T47D (cell line): ENCODE data around the gene CFLAR.

Experiments
- DNase-seq, 2 experiments: peaks; one replicate each; pipeline versions ENCODE4 v3.0.0 to v3.0.0-alpha.2; 2011 to 2012; ENCODE audit warnings: low read depth in 1 of 2, low spot score in 1 of 2
- JUND ChIP-seq: IDR thresholded peaks from 2 replicates; pipeline ENCODE4 v1.6.1; 2012; ENCODE audit warnings: low read depth
- in situ Hi-C: cut with HindIII; loops from 2 replicates; pipeline ENCODE4 v1.10.0; 2016; ENCODE audit warnings: low sequenced_read_pairs, low pct_unique_long_range_greater_than_20kb

CFLAR gene

DNA sequence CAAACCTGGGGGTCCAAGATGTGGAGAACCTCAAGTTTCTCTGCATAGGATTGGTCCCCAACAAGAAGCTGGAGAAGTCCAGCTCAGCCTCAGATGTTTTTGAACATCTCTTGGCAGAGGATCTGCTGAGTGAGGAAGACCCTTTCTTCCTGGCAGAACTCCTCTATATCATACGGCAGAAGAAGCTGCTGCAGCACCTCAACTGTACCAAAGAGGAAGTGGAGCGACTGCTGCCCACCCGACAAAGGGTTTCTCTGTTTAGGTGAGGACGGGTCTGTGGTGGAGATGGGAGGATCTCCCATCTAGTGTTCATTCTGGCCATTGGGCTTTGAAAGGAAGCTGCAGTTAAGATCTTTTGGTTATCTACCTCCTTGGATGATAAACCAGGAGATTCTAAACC, 69.9 kb downstream of the CFLAR start:
- DNase-seq, result no peak
- in situ Hi-C loops, result no loop called here
- TF ChIP-seq JUND, result no peak

GRCh38 chr2:201186982-201187381, 71.0 kb downstream of the CFLAR start:
- in situ Hi-C loops, result no loop called here
- no peak for TF ChIP-seq JUND

DNA sequence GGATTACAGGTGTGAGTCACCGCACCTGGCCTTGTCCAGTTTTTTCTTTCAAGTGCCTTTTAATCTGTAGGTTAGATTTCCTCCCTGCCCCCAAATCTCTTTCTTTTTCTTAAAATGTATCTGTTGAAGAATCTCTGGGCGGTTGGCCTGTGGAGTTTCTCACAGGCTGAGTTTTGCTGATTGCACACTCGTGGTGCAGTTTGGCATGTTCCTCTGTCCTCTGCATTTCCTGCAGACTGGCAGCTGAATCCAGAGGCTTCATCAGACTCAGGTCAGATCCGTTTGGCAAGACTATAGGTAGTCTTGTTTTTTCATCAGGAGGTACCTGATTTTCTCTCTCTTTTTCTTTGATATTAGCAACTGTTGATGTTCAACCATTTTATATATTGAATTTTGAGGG, 72.5 kb downstream of the CFLAR start:
- DNase-seq, result no peak
- in situ Hi-C loops, result no loop called here
- no peak for TF ChIP-seq JUND

More at GRCh38 chr2:201186982-201187381, 71.0 kb downstream of the CFLAR start:
- DNase-seq, result no peak

- in situ Hi-C loops, result no loop called here
- TF ChIP-seq JUND, result no peak
- no peak for DNase-seq
Observed at GRCh38 chr2:201191132-201191875, 75.3 kb downstream of the CFLAR start.

- in situ Hi-C loops, result no loop called here
- TF ChIP-seq JUND, result no peak
- DNase-seq, result no peak
Observed at GRCh38 chr2:201194097-201194496, 78.1 kb downstream of the CFLAR start.

DNA sequence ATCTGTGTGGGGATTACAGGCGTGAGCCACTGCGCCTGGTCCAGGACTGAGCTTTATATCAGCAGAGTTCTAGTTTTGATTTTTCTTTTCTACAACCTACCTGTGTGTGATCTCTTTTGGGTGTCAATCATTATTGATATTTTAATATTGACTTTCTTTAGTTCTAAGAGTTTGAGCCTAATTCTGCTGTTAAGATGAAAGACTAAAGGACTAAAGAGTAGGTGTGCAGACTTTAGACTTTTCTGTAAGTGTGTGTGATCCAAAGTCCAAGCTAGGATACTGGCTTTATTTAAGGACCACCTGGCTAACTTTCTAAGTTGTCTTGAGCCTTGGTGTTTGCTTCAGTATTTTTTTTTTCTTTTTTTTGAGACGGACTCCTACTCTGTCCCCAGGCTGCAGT, 79.4 kb downstream of the CFLAR start:
- no peak for TF ChIP-seq JUND
- DNase-seq, result no peak
- in situ Hi-C loops, result no loop called here

DNA sequence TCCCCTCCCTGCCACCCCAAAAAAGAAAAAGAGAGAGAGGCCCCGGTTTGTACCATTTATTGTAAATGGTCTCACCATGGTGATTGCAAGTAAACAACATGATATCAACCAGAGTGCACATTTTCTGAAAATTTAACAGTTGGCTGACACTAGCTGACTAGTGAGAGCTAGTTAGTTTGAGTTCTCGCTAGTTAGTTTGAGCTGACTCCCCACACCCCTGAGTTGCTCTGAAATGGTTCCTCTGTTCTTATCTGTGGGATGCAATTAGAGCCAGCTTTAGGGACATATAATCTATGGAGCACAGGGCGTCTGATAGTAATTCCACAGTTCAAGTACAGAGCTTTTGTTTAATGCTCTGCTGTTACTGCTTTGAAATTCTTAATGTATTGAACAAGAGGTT, 80.0 kb downstream of the CFLAR start:
- in situ Hi-C loops, result no loop called here
- DNase-seq, result no peak
- no peak for TF ChIP-seq JUND

- no peak for TF ChIP-seq JUND
- no peak for DNase-seq
- in situ Hi-C loops, result no loop called here
Observed at GRCh38 chr2:201196803-201197202, 80.8 kb downstream of the CFLAR start.

DNA sequence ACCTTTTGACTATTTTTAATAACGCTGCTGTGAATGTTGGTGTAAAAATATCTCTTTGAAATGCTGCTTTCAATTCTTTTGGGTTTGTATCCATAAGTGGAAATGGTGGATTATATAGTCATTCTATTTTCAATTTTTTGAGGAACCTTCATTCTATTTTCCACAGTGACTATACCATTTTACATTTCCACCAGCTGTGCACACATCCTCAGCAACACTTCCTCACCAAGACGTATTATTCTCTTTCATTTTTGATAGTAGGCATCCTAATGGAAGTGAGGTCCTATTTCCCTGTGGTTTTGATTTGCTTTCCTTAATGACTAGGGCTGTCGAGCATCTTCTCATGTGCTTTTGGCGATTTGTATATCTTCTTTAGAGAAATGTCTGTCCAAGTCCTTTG, 81.8 kb downstream of the CFLAR start:
- in situ Hi-C loops, result no loop called here
- DNase-seq, result no peak
- no peak for TF ChIP-seq JUND

- in situ Hi-C loops, result no loop called here
- TF ChIP-seq JUND, result no peak
- no peak for DNase-seq
Observed at GRCh38 chr2:201199847-201200246, 83.9 kb downstream of the CFLAR start.

DNA sequence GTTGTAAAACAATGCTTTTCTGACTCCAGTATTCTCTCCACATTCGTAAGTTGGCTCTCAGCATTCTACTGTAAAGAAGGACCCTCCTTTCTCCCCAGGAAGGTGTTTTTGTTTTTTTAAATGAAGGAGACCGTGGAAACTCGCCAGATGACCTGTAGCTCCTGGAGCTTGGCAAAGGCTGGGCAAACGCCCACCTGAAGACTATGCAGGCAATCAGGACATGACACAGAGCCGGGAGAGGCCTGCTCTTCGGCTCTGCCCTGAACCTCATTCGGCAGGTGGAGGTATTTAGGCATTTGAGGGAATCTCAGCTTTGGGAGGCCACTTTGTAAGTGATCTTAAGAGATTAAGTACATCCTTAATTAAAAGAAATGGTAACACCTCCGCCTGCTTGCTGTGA, 84.4 kb downstream of the CFLAR start:
- in situ Hi-C loops, result no loop called here
- no peak for DNase-seq
- no peak for TF ChIP-seq JUND

DNA sequence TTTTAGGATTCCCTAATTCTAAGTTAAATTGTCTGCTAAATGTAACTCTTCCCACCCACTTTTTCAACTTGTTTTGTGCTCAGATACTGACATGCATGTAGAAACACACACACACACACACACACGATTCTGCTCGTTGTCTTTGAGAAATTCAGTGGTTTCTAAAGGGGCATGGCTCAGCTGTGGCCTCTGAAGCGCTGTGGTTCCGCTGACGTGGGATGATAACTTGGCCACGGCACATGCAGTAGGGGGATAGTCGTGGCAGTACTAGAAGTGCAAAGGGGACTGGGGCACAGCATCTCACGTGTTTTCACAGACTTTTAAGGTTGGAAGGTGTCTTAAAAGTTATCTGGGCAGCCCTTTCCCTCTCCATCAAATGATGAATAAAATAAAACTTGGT, 85.4 kb downstream of the CFLAR start:
- no peak for TF ChIP-seq JUND
- in situ Hi-C loops, result no loop called here
- no peak for DNase-seq

- in situ Hi-C loops, result no loop called here
- DNase-seq, result no peak
- TF ChIP-seq JUND, result no peak
Observed at GRCh38 chr2:201203916-201204654, 88.1 kb downstream of the CFLAR start.
